Memory B cell (primary cell): ENCODE data around the gene ATG7.
A peak's percentile ranks its signal among the peaks of the same experiment; 100 is the strongest.
"Not testable (repeated sequence)": the region's sequence is repeated elsewhere in the genome, so short reads cannot be mapped to it uniquely, and the experiment has no call there.

Experiments used
- ATAC-seq: fragments of 150-1000 bp; cut with Tn5 transposase; 2 replicates; pipeline ENCODE4 v1.10.0; 2021; ENCODE audit warnings: low read depth, mild to moderate bottlenecking, moderate library complexity
- DNase-seq, 2 donors: peaks; one replicate each; pipeline ENCODE4 v3.0.0; 2022; ENCODE audit warnings: low spot score in 2 of 2
- H3K27ac Mint-ChIP-seq: one replicate; pipeline ENCODE4 v1.8.0; 2022; ENCODE audit warnings: mild to moderate bottlenecking, moderate library complexity, mixed read lengths
- H3K27me3 Mint-ChIP-seq: one replicate; pipeline ENCODE4 v1.8.0; 2022; ENCODE audit warnings: mixed read lengths
- H3K36me3 Mint-ChIP-seq: one replicate; pipeline ENCODE4 v1.8.0; 2022; ENCODE audit warnings: mild to moderate bottlenecking, mixed read lengths
- H3K4me1 Mint-ChIP-seq: one replicate; pipeline ENCODE4 v1.8.0; 2022; ENCODE audit warnings: mixed read lengths
- H3K4me3 Mint-ChIP-seq: one replicate; pipeline ENCODE4 v1.8.0; 2022; ENCODE audit warnings: mild to moderate bottlenecking, moderate library complexity, mixed read lengths
- H3K9me3 Mint-ChIP-seq: one replicate; pipeline ENCODE4 v1.8.0; 2022; ENCODE audit warnings: mixed read lengths

Gene ATG7

GRCh38 chr3:11435440-11436165, 163.4 kb downstream of the ATG7 start:
- ATAC-seq (no peak), DNase-seq (no peak)
- Mint-ChIP-seq H3K9me3 (no peaks in the 10 kb centered on the region), H3K4me3 (no peak overlapping the region), H3K36me3 (peaks cover 12% of the 10 kb centered on the region), H3K27ac (no peak overlapping the region), H3K27me3 (no peaks in the 10 kb centered on the region), H3K4me1 (peaks cover 6% of the 10 kb centered on the region)

DNA sequence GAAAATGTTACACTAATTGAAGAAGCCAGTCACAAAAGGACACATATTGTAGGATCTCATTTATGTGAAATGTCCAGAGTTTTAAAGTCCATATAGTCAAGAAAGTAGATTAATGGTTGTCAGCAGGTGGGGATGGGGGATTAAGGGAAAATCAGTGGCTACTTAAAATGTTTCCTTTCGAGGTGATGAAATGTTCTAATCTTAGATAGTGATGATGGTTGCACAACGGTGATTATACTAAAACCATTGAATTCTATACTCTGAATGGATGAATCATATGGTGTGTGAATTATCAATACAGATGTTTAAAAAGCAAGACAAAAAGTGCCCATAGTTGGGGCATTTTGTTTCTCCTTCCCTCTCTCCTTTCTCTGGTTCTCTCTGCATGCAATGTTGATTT, 164.6 kb downstream of the ATG7 start:
- DNase-seq (no peak), ATAC-seq (no peak)
- peaks cover 6% of the 10 kb centered on the region for H3K4me1 Mint-ChIP-seq
- no peak overlapping the region for H3K4me3 Mint-ChIP-seq
- no peaks in the 10 kb centered on the region for H3K27me3 Mint-ChIP-seq
- H3K36me3 Mint-ChIP-seq, result peaks cover 10% of the 10 kb centered on the region
- peak overlapping the region; percentile 35 for H3K27ac Mint-ChIP-seq
- no peaks in the 10 kb centered on the region for H3K9me3 Mint-ChIP-seq

GRCh38 chr3:11437506-11437905, 165.3 kb downstream of the ATG7 start:
- Mint-ChIP-seq H3K27ac (no peak overlapping the region), H3K27me3 (no peaks in the 10 kb centered on the region), H3K9me3 (no peaks in the 10 kb centered on the region), H3K36me3 (peaks cover 11% of the 10 kb centered on the region), H3K4me3 (no peak overlapping the region), H3K4me1 (peaks cover 3% of the 10 kb centered on the region)
- ATAC-seq (no peak), DNase-seq (no peak)

GRCh38 chr3:11438646-11439045, 166.4 kb downstream of the ATG7 start:
- Mint-ChIP-seq H3K36me3 (peaks cover 14% of the 10 kb centered on the region), H3K9me3 (no peaks in the 10 kb centered on the region), H3K4me1 (peaks cover under 1% of the 10 kb centered on the region), H3K27me3 (no peaks in the 10 kb centered on the region), H3K4me3 (no peak overlapping the region), H3K27ac (no peak overlapping the region)
- no peak for ATAC-seq
- DNase-seq, result no peak

GRCh38 chr3:11441346-11441745, 169.1 kb downstream of the ATG7 start:
- H3K4me3 Mint-ChIP-seq, H3K27ac Mint-ChIP-seq, ATAC-seq, H3K9me3 Mint-ChIP-seq, H3K27me3 Mint-ChIP-seq, H3K4me1 Mint-ChIP-seq, DNase-seq: not testable (repeated sequence)
- H3K36me3 Mint-ChIP-seq, result peaks cover 19% of the 10 kb centered on the region

GRCh38 chr3:11444404-11444803, 172.2 kb downstream of the ATG7 start:
- no peaks in the 10 kb centered on the region for H3K27me3 Mint-ChIP-seq

DNA sequence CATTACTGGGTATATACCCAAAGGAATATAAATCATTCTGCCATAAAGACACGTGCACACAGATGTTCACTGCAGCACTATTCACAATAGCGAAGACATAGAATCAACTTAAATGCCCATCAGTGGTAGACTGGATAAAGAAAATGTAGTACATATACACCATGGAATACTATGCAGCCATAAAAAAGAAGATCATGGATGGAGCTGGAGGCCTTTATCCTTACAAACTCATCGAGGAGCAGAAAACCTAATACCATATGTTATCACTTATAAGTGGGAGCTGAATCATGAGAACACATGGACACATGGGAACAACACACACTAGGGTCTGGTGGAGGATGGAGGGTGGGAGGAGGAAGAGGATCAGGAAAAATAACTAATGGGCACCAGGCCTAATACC, 173.0 kb downstream of the ATG7 start:
- DNase-seq, ATAC-seq, H3K4me3 Mint-ChIP-seq, H3K4me1 Mint-ChIP-seq, H3K27me3 Mint-ChIP-seq, H3K27ac Mint-ChIP-seq, H3K9me3 Mint-ChIP-seq: not testable (repeated sequence)
- peaks cover 28% of the 10 kb centered on the region for H3K36me3 Mint-ChIP-seq

More at GRCh38 chr3:11444404-11444803, 172.2 kb downstream of the ATG7 start:
- no peaks in the 10 kb centered on the region for H3K9me3 Mint-ChIP-seq
- DNase-seq, result no peak
- peaks cover 29% of the 10 kb centered on the region for H3K36me3 Mint-ChIP-seq
- no peaks in the 10 kb centered on the region for H3K4me1 Mint-ChIP-seq
- no peak for ATAC-seq
- H3K27ac Mint-ChIP-seq, result no peak overlapping the region
- H3K4me3 Mint-ChIP-seq, result no peak overlapping the region

GRCh38 chr3:11445883-11446282, 173.7 kb downstream of the ATG7 start:
- Mint-ChIP-seq H3K9me3 (no peaks in the 10 kb centered on the region), H3K27ac (no peak overlapping the region), H3K27me3 (no peaks in the 10 kb centered on the region), H3K4me1 (no peaks in the 10 kb centered on the region), H3K4me3 (no peak overlapping the region), H3K36me3 (peaks cover 34% of the 10 kb centered on the region)
- no peak for ATAC-seq
- no peak for DNase-seq

DNA sequence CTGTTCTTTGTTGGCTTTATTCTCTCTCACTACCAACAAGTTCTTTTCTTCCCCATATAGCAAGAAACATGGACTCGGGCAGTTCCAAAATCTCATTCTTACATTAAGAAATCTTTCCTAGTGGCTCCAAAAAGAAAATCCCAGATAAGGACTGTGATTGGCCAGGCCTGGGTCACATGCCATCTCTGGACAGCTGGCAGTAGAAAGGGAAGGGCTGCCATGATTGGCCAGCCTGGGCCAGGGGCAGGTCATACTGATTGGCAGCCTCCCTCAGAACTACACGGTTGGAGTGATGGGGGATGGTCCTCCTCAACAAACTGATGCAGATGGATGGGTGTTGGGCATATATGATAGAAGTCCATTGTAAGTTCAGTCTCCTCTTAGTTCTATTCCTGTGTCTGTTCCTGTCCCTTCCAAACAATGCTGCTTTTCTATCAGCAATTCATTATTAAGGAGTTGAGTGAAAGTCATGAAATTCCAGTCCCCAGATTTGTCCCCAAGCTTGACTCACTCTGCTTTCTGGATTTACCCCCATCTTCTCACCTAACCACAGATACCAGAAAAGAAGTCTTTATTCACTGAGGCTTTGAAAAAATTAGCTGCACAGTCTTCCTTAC, 175.5 kb downstream of the ATG7 start:
- H3K9me3 Mint-ChIP-seq, result no peaks in the 10 kb centered on the region
- H3K4me1 Mint-ChIP-seq, result no peaks in the 10 kb centered on the region
- DNase-seq (no peak), ATAC-seq (no peak)
- H3K27ac Mint-ChIP-seq, result no peak overlapping the region
- H3K36me3 Mint-ChIP-seq, result peaks cover 30% of the 10 kb centered on the region
- H3K4me3 Mint-ChIP-seq, result no peak overlapping the region
- H3K27me3 Mint-ChIP-seq, result no peaks in the 10 kb centered on the region

- no peak overlapping the region for H3K4me3 Mint-ChIP-seq
- DNase-seq (no peak), ATAC-seq (no peak)
- peaks cover 23% of the 10 kb centered on the region for H3K36me3 Mint-ChIP-seq
- H3K27ac Mint-ChIP-seq, result no peak overlapping the region
- no peaks in the 10 kb centered on the region for H3K27me3 Mint-ChIP-seq
- H3K9me3 Mint-ChIP-seq, result no peaks in the 10 kb centered on the region
- H3K4me1 Mint-ChIP-seq, result no peaks in the 10 kb centered on the region
Observed at GRCh38 chr3:11450015-11450414, 177.8 kb downstream of the ATG7 start.

GRCh38 chr3:11452312-11452711, 180.1 kb downstream of the ATG7 start:
- H3K4me3 Mint-ChIP-seq, result no peak overlapping the region
- no peak for DNase-seq
- peaks cover 30% of the 10 kb centered on the region for H3K36me3 Mint-ChIP-seq
- no peaks in the 10 kb centered on the region for H3K27me3 Mint-ChIP-seq
- H3K9me3 Mint-ChIP-seq, result no peaks in the 10 kb centered on the region
- no peak for ATAC-seq
- no peaks in the 10 kb centered on the region for H3K4me1 Mint-ChIP-seq
- H3K27ac Mint-ChIP-seq, result no peak overlapping the region

DNA sequence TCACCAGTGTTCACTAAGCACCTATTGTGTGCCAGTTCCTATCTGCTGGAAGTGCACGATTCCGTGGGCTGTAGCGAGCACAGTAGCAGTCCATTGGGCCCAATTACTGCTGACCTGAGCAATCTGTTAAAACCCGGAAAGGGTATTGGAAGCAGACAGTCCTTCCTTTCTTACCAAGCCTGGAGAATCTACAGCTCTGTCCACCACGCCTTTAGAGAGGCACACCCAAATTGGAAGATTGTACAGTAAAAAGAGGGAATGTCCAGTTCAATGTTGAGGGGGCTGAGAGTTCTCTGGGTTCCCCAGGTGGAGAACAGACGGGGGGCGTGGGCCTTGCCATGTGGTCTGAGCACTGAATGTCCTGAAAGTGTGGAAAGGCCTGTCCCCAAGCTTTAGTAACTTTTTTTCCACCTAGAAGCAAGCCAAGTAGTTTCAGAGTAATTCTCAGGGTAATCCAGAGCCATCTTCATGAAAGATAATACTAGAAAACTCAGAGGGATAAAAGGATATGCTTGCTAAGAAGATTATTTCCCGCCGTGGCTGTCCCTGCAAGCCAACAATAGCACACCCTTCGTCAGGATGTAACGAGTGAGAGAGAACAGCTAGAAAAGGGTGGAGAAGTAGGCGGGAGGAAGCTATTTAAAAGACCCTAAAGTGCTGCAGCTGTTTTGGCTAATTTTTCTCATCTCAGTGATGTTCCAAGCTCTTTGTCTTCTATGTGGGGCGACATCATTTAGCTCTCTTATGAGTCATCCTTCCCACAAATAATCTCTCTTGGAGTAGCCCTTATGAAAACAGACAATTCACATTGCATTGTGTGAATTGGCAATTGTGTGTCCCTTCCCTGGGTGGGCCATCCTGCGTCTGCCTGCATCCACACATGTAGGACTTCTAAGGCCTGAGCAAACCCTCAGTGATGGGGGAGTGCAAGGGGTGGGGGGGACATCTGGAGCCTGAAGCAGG, 181.0 kb downstream of the ATG7 start:
- H3K27ac Mint-ChIP-seq, result no peak overlapping the region
- H3K36me3 Mint-ChIP-seq, result peaks cover 27% of the 10 kb centered on the region
- H3K9me3 Mint-ChIP-seq, result no peaks in the 10 kb centered on the region
- H3K4me1 Mint-ChIP-seq, result no peaks in the 10 kb centered on the region
- ATAC-seq (no peak), DNase-seq (no peak)
- no peak overlapping the region for H3K4me3 Mint-ChIP-seq
- H3K27me3 Mint-ChIP-seq, result no peaks in the 10 kb centered on the region

GRCh38 chr3:11455956-11456355, 183.8 kb downstream of the ATG7 start:
- no peak overlapping the region for H3K27ac Mint-ChIP-seq
- ATAC-seq, result no peak

DNA sequence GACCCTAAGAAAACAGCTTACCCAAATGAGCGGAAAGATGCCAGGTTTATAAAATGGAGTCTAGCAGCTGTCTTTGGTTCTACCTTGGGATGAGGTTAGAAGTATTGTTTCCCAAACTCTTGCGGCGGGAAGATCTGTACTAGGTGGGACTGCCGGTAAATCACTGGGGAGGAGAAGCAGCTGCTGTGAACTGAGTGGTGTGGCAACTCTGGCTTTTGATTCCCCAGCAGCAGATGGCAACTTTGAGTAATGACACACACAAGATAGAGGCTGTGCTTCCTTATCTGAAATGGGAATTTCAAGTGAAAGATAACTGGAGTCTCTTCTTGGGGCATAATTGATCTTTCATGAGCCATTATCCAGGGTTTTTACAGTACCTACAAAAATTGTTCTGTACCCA, 184.9 kb downstream of the ATG7 start:
- DNase-seq, result no peak
- no peak for ATAC-seq
- H3K27ac Mint-ChIP-seq, result no peak overlapping the region

More at GRCh38 chr3:11455956-11456355, 183.8 kb downstream of the ATG7 start:
- DNase-seq, result no peak
- no peaks in the 10 kb centered on the region for H3K27me3 Mint-ChIP-seq
- H3K4me3 Mint-ChIP-seq, result no peak overlapping the region
- peaks cover 19% of the 10 kb centered on the region for H3K36me3 Mint-ChIP-seq
- no peaks in the 10 kb centered on the region for H3K4me1 Mint-ChIP-seq
- H3K9me3 Mint-ChIP-seq, result no peaks in the 10 kb centered on the region

More for the DNA sequence above, 184.9 kb downstream of the ATG7 start:
- H3K4me1 Mint-ChIP-seq, result no peaks in the 10 kb centered on the region
- H3K4me3 Mint-ChIP-seq, result no peak overlapping the region
- no peaks in the 10 kb centered on the region for H3K27me3 Mint-ChIP-seq
- H3K36me3 Mint-ChIP-seq, result peaks cover 20% of the 10 kb centered on the region
- H3K9me3 Mint-ChIP-seq, result no peaks in the 10 kb centered on the region
